Stimulated activated CD8-positive, alpha-beta memory T cell treated with anti-CD3 and anti-CD28 coated beads, Interleukin-15, amount 100 ng/mL, for 48 hours (primary cell): ENCODE measurements around the gene HSPA12A.

ENCODE experiments used
- DNase-seq, 2 donors: peaks; one replicate each; pipeline ENCODE4 v3.0.0-alpha.2; 2020; ENCODE audit warnings: low read depth in 2 of 2

Gene HSPA12A

DNA sequence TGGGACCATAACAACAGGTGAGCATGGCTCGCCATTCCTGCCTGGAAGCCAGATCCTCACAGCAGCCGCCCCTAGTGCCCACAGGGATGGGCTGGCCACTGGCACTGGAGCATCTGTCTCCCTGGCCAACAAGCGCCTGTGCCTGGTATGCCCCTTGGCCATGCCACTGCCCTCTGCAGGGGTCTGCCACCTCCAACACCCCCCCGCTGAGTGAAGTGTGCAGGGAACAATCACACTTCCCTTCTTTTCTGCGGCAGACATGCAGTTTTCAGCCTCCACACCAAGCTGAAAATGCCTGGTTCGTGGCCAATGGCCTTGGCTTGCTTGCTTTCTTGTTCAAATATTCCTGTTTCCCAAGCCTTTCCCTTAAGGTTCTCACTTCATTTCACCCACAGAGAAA, 50.7 kb downstream of the HSPA12A start:
- no peak for DNase-seq

- no peak for DNase-seq
Observed at GRCh38 chr10:116690356-116691322, 51.7 kb downstream of the HSPA12A start.

GRCh38 chr10:116689744-116690143, 52.6 kb downstream of the HSPA12A start:
- DNase-seq: no peak

DNA sequence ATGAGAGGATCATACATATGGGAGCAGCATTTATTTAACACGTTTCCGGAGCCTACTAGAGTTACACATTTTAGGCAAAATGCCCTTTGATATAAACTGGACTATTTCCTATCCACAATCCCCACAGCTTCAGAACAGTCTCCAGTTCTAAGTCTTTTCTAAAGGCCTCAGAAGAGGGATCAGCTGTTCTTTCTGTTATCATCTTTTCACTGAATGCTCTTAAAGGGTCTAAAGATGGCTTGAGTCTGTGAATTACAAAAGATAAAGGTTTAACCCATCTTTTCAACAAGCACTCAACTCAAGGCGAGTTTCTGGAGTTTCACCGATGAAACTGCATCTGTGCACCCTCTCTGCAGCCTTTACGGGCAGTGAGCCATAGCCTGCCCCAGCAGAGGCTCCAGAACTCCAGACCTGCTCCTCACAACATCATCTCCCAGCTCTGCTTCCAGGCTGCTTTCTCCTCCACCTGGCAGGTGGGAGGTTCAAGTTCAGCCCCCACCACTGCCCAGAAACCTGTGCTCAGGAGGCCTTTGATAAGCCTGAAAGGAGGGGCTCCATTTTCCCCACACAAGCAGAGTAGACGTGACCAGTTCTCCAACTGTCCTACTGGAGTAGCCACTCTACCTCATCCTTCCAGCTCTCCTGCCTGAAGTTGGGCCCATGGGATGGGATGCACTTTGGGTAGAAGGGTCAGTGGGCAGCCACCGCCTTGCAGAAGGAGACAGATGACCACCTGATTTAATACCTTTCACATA, 53.4 kb downstream of the HSPA12A start:
- no peak for DNase-seq

DNA sequence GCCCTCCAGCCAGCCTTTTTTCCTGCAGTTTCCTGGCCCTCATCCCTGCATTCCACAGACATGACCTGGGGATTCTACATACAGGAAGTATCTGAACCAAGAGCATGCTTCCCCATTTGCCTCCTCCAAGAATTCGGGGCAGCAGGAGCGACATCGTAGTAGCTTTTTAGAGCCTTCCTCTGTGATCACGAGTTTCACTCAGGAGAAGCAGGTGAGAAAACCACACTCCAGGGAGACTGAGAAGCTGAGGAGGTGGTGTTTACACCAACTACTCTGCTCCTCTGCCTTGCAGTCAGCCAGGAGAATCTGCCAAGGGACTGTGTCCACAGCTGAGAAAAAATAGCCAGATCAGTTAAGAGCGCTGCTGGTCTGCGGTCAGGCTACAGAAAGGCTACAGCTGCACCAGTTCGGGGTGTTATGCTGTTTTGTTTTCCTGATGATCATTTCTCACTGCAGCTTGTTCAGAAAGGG, 54.1 kb downstream of the HSPA12A start:
- no peak for DNase-seq

- no peak for DNase-seq
Observed at GRCh38 chr10:116687633-116688032, 54.7 kb downstream of the HSPA12A start.

DNA sequence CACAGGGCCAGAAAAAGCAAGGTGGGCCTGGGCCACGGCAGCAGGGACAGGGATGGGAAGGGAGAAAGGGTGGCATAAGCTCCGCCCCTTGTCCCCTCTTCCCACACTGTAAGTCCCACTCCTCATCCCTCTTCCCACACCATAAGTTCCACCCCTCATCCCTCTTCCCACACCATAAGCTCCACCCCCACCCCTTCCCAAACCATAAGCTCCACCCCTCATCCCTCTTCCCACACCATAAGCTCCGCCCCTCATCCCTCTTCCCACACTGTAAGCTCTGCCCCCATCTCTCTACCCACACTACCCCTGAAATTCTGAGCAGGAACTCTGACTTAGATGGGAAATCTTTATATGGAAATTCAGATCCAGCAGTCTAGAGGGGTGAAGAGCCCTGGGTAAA, 55.7 kb downstream of the HSPA12A start:
- no peak for DNase-seq

DNA sequence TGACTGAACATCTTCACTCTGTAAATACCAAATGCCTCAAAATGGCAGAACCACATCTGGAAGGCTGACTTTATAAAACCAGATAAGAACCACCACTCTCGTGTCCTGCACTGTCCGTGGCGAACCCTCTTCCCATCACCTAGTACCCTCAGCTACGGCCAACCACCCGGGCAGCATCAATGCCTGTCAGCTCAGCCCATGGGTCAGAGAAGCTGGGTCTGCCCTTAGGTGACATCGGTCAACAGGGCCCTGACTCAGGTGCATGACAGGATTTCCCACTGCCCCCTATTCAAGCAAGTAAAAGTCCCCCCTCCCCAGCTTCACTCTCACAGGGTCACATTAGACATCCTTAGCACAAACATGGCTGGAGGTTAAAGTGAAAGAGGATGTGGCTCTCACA, 56.6 kb downstream of the HSPA12A start:
- no peak for DNase-seq

DNA sequence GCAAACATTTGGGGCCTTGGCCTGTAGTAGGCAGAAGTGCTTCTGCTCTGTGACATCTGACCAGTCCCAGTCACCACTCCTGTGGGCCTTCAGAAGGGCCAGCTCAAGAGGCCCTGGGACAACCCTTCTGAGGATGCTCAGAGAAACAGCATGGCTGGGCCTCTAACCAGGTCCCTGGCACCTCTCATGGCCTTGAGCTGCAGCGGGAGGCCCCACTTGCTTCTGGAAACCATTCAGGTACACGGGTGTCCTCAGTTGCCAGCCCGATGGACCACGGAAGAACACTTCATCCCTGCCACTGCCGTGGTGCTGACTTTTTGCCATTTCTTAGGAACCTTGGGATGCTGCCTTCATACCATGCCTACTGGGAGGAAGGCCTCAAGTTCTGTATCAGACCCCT, 57.6 kb downstream of the HSPA12A start:
- DNase-seq: no peak

DNA sequence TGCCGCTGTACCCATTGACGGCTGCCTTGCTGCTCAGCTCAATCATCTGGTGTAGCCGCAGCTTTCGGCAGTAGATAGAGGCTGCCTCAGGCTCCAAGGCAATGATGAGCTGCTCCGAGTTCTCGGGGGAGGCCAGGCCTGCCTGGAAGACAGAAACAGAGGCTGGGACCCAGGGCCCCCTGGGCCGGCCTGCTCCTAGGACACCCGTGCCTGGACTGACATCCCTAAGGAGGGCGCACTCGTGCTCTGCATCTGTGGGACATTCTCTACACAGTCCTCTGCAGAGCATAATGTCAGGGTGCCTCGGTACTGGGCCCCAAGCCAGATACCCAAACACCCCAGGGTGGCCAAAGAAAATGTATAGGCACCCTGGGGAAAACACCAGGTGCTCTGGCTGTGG, 58.5 kb downstream of the HSPA12A start:
- DNase-seq: no peak

- DNase-seq: no peak
Observed at GRCh38 chr10:116683166-116683565, 59.2 kb downstream of the HSPA12A start.

DNA sequence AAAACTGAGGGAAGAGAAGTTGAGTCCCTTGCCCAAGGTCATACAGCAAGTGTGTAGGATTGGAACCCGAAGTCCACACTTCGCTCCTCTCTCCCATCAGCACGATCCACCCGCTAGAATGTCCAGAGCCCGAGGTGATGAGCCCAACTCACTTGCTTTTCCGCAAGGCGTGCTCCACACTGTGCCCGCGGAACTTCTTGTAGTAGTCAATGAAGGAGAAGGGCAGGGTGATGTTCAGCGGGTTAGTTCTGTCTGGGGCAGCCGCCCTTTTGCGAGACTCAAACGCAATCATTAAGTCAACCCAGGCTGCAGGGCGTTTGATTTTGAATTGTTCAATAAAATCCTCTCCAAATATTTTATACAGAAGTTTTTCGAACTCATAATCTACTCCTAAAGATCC, 63.0 kb downstream of the HSPA12A start:
- no peak for DNase-seq

- DNase-seq: no peak
Observed at GRCh38 chr10:116676633-116677032, 65.7 kb downstream of the HSPA12A start.

DNA sequence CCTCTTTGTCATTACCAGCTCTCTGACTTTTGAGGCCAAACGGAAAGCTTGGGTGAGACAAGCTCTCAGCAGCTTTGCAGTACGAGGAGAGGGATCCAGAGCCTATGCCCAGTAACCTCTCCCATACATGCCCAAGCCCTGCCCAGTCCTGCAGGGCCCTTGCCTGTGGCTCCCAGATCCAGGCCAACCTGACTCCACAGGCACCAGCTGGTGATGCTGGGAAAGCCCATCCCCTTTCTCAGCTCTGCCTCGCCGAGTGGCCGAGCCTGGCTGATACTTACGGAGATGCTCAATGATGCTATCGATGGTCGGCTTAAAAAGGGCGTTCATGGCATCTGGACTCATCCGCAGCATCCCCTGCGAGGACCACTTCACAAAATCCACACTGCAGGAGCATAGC, 66.2 kb downstream of the HSPA12A start:
- no peak for DNase-seq

GRCh38 chr10:116674901-116675423, 67.4 kb downstream of the HSPA12A start:
- no peak for DNase-seq

DNA sequence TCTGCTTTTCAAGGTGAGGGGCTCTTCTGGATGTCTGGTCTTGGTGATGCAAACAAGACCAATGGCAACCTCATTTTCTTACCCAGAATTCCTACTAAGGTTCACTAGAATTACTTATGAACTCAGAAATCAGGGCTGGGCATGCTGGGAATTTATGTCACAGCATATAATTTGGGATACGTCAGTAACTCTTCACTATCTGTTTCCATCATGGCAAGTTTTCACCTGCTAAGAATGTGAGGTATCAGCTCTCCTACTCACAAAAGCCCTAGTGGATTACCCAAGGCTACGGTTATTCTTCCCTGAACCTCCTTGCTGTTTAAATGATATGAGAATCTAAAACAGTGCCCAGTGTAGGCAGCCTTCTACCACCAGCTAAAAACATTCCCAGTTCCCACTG, 68.5 kb downstream of the HSPA12A start:
- DNase-seq: no peak

DNA sequence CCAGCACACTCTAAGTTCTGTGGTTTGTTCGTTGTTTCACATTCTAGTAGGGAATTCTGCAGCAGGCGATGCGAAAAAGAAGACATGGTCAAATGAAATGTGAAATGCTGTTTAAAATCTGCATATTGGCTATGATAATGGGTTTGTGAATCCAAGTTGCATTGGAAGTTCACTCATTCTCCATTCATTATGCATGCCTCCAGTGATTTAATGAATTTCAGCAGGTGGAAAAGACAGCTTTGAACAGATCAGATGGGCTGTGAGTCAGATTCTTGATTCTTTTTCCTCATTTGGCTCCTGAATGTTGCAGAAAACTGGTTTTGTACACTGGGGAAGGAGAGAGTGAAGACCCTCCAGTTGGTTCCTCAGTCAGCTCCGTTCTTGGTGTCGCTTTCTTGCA, 69.5 kb downstream of the HSPA12A start:
- no peak for DNase-seq

GRCh38 chr10:116671274-116671926, 71.0 kb downstream of the HSPA12A start:
- DNase-seq: no peak

DNA sequence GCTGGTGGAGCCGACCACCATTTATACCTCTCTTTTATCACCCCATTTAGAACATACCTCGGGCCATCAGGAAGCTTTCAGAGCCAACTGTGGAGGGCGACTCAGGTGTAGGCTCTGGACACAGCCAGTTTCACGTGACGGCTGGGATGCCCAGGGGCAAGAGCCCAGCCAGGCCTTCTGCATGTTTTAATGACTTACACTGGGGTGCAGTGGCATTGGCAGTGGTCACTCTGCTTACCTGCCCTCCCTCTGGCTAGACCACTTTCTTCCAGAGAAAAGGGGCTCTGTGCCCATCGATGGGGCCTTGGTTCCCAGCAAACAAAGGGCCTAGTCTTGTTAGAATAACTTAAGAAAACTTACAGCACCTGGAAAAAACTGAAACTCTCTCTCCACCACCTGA, 71.7 kb downstream of the HSPA12A start:
- DNase-seq: no peak

GRCh38 chr10:116669832-116670644, 72.3 kb downstream of the HSPA12A start:
- DNase-seq: no peak

- DNase-seq: no peak
Observed at GRCh38 chr10:116669080-116669479, 73.3 kb downstream of the HSPA12A start.
